Measurements from ENCODE around the gene ACYP1.
A peak's percentile ranks its signal among the peaks of the same experiment; 100 is the strongest.
"Not testable (repeated sequence)": the region's sequence is repeated elsewhere in the genome, so short reads cannot be mapped to it uniquely, and the experiment has no call there.

ACYP1 gene

DNA sequence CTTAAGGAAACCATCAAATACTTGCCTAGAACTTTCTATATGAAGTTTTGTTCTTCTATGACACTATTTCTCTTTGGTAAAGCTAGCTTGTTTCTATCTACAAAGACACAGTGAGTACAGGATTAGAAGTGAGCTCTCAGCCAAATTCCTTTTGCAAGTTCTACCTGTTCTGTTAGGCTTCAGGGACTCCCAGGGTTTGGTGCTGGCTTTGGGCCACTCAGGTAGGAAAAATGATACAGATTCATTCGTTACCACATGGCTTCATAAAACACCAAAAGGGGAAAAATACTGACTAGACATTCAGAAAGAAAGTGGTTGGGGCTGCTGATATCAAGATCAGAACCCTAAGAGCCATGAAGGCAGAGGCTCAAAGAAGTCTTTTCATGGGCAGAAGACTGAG lies 19.4 kb upstream of the ACYP1 start:
- Mint-ChIP-seq H3K36me3 (ENCODE audit: low read depth) (peaks cover 74% of the 10 kb centered on the region), H3K9me3 (no peaks in the 10 kb centered on the region), H3K27ac (peak overlapping the region; percentile 79)

DNA sequence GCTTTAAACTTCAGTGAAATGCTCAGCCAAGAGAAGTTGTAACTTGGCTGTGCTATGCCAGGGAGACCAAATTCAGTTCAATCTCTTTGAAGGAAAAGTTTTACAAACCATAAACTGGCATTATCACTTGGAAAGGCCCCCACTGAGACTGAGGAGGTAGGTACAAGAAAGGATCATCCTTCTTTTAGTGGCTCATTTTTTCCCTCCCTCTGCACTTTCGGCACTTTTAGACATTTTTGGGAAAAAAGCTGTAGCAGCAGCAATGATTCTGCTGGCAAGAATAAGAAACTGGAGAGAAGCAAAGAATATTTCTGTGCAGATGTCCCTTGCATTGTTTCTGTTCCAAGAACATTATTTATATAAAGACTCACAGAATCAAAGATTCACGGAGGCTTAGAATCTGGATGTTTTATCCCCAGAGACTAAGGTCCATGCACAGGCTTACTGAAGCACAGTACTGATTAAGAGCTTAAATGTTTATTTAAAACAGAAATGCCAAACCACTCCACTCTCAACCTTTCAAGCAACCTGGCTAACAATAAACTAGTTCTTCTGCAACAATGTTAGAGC lies 17.9 kb upstream of the ACYP1 start:
- Mint-ChIP-seq H3K27ac (no peak overlapping the region), H3K27me3 (no peaks in the 10 kb centered on the region), H3K4me3 (no peak overlapping the region), H3K4me1 (ENCODE audit: low read depth) (peaks cover 9% of the 10 kb centered on the region), H3K36me3 (ENCODE audit: low read depth) (peaks cover 59% of the 10 kb centered on the region), H3K9me3 (no peaks in the 10 kb centered on the region)
- no peak for DNase-seq

More for the DNA sequence above, 19.4 kb upstream of the ACYP1 start:
- H3K27me3 Mint-ChIP-seq = no peaks in the 10 kb centered on the region
- H3K4me1 Mint-ChIP-seq (ENCODE audit: low read depth) = peaks cover 9% of the 10 kb centered on the region
- no peak for DNase-seq
- H3K4me3 Mint-ChIP-seq = no peak overlapping the region

DNA sequence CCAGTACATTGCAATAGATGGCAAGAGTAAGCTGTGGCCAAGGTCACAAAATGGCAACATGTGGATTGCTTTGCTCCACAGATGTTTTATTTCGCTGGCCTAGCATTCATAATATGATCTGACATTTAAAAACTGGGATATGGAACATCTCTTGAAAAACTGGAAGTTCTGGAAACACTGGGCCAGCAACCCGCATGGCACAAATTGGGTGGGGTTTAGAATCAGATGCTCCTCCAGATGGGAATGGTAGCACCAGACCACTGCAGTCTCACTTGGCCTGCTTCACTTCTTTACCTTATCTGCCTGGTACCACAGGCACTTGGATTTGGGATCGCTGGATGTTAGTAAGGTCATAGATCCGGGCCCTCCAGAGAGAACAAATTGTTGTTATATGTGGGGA lies 15.7 kb upstream of the ACYP1 start:
- H3K27me3 Mint-ChIP-seq = no peaks in the 10 kb centered on the region
- H3K4me3 Mint-ChIP-seq = no peak overlapping the region
- no peak for DNase-seq
- peaks cover 9% of the 10 kb centered on the region for H3K4me1 Mint-ChIP-seq (ENCODE audit: low read depth)
- no peak overlapping the region for H3K27ac Mint-ChIP-seq
- H3K9me3 Mint-ChIP-seq = no peaks in the 10 kb centered on the region
- H3K36me3 Mint-ChIP-seq (ENCODE audit: low read depth) = peaks cover 39% of the 10 kb centered on the region

DNA sequence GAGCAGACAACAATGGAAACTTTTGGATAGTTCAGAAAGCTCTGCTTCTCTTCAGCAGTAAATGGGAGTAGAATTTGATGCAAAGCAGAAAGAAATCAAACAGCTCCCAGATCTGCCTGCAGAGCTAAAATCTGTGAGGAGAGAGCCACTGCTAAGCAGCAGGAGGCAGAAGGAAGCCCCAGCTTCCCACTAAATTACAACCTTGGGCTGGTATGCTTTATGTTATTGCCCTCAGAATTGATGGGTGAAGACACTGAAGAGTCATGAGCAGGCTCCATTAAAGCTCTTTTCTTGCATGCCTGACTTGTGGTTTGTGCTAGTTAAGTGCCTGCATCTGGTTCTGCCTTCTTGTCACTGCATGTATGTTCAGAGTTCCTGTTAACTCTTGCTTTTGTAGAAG lies 14.0 kb upstream of the ACYP1 start:
- Mint-ChIP-seq H3K27ac (no peak overlapping the region), H3K27me3 (no peaks in the 10 kb centered on the region)

DNA sequence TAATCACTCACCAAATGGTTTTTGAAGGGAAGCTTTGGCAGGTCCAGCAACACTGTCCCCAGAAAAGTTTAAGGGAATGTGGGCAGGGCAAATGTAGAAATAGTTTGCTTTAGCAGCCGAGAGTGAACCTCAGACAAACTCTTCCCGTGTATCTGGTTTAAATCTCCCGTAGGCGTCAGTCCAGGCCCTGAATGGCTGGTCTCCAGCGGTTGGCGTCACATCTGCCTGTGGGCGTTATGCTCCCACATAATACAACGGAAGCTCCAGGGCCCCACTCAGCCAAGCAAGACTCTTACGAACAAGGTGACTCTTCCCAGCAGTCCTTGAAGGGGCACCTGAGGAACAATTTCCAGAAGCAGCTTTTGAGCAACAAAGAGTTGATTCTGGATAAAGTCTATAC lies 6.6 kb upstream of the ACYP1 start:
- Mint-ChIP-seq H3K4me1 (ENCODE audit: low read depth) (peaks cover 4% of the 10 kb centered on the region), H3K4me3 (no peak overlapping the region), H3K9me3 (no peaks in the 10 kb centered on the region), H3K36me3 (ENCODE audit: low read depth) (no peaks in the 10 kb centered on the region), H3K27me3 (no peaks in the 10 kb centered on the region), H3K27ac (no peak overlapping the region)
- no peak for DNase-seq

More for the DNA sequence above, 14.0 kb upstream of the ACYP1 start:
- no peak overlapping the region for H3K4me3 Mint-ChIP-seq
- peaks cover under 1% of the 10 kb centered on the region for H3K4me1 Mint-ChIP-seq (ENCODE audit: low read depth)
- H3K9me3 Mint-ChIP-seq = no peaks in the 10 kb centered on the region
- DNase-seq = no peak
- peaks cover 21% of the 10 kb centered on the region for H3K36me3 Mint-ChIP-seq (ENCODE audit: low read depth)

DNA sequence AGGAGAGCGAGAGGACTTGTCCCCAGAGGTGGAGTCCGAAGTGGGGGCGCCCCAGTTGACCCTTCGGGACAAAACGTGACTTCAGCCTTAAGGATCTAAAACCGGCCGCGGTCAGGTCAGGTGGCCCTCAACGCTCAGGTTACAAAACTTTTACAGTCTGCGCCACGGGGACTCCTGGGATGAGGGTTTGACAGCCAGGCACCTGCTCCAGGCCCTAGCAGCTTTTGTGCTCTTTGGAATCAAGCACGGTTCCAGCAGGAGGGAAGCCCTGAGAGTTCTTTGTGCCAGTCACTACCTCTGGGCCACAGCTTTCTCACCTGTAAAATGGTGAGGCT lies 6.0 kb upstream of the ACYP1 start:
- Mint-ChIP-seq H3K27me3 (no peaks in the 10 kb centered on the region), H3K36me3 (ENCODE audit: low read depth) (no peaks in the 10 kb centered on the region), H3K4me3 (no peak overlapping the region), H3K9me3 (no peaks in the 10 kb centered on the region), H3K27ac (peak overlapping the region; percentile 74), H3K4me1 (ENCODE audit: low read depth) (peaks cover 4% of the 10 kb centered on the region)
- no peak for DNase-seq

DNA sequence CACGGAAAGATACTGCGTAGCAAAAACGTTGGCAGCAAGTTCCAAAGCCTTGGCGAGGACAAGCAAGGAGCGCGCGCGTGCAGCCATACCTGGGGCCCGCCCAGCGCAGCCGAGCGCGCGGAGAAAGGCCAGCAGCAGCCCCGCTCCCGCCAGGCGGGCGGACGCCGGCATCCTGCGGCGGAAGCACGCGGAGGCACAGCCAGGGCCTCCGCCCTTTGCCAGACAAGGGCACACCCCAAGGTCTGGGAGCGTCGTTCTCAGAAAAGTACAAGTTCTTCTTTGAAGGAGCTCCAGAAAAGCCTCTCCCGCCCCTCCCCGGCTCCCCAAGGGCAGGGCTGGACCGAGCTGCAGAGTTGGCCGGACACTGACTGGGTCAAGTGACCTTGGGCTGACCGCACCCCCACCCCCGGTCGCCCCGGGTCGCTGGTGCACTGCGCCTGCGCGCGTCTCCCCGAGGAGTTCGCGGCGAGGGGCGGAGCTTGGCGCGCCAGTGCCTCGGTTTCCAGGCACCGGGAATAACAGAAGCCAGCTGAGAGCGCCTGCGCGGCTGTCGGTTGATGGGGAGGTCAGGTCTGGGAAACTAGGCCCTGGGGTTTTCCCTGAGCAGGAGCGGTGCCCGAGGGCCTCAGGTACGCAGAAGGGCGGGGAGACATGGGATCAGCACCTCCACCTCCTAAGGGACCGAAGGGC lies 5.4 kb upstream of the ACYP1 start, which contains the start of gene ZC2HC1C:
Gene ZC2HC1C (plus strand): TSS at position 521 of the 690 bp plus-strand sequence. CDS start 933 bp downstream, outside the sequence.
- Mint-ChIP-seq H3K4me1 (ENCODE audit: low read depth) (peaks cover 8% of the 10 kb centered on the region), H3K9me3 (no peaks in the 10 kb centered on the region), H3K27me3 (no peaks in the 10 kb centered on the region), H3K36me3 (ENCODE audit: low read depth) (no peaks in the 10 kb centered on the region), H3K4me3 (no peak within 1 kb of the TSS), H3K27ac (peak within 1 kb of the TSS; percentile 74)
- DNase-seq = peak; percentile 86

DNA sequence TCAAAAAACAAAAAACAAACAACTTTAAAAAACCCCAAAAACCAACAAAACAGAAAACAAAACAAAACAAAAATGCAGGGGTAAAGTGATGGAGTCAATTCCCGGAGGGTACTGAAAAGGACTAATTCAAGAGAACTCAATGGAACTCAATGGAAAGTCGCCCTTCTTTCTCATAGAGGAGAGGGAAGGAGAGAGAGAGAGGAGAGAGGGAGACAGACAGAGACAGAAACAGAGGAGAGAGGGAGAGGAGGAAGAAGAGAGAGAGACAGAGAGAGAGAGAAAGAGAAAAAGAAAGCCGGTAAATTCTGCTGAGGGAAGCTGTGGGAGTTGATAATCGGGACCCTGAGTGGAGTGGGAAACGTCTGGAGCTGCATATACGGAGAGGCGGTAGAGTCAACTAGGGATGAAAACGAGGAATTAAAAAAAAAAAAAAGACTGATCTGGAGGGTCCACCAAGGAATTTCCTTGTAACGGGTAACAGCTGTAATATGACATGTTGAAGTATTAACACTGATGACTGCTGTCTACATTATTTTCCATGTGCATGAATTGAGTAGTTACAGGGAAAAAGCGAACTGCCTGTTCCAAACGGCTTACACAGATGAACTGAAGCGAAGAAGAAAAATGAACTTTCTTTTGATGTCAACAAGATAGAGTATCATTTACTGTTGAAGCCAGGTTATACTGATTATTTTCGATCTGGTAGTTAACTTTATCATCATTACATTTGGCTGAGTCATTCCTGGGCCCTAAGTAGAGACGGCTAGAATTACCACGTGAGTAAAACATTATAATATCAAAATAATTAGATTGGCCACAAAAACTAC lies 4.7 kb upstream of the ACYP1 start:
- DNase-seq = no peak
- Mint-ChIP-seq H3K4me1 (ENCODE audit: low read depth) (peaks cover 12% of the 10 kb centered on the region), H3K36me3 (ENCODE audit: low read depth) (peaks cover 6% of the 10 kb centered on the region), H3K27me3 (no peaks in the 10 kb centered on the region), H3K9me3 (no peaks in the 10 kb centered on the region), H3K27ac (no peak overlapping the region), H3K4me3 (no peak overlapping the region)

DNA sequence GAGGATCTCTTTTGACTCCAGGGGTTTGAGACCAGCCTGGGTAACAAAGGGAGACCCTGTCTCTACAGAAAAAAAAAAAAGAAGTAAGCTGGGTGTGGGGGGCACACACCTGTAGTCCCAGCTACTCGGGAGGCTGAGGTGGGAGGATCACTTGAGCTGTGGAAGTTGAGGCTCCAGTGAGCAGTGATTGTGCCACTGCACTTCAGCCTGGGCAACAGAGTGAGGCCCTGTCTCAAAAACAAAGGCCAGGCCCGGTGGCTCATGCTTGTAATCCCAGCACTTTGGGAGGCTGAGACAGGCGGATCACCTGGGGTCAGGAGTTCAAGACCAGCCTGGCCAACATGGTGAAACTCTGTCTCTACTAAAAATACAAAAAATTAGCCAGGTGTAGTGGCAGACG lies 3.9 kb upstream of the ACYP1 start:
- not testable (repeated sequence) for H3K9me3 Mint-ChIP-seq, H3K27me3 Mint-ChIP-seq, H3K27ac Mint-ChIP-seq, H3K4me3 Mint-ChIP-seq, DNase-seq
- peaks cover 13% of the 10 kb centered on the region for H3K36me3 Mint-ChIP-seq (ENCODE audit: low read depth)
- H3K4me1 Mint-ChIP-seq (ENCODE audit: low read depth) = peaks cover 18% of the 10 kb centered on the region

DNA sequence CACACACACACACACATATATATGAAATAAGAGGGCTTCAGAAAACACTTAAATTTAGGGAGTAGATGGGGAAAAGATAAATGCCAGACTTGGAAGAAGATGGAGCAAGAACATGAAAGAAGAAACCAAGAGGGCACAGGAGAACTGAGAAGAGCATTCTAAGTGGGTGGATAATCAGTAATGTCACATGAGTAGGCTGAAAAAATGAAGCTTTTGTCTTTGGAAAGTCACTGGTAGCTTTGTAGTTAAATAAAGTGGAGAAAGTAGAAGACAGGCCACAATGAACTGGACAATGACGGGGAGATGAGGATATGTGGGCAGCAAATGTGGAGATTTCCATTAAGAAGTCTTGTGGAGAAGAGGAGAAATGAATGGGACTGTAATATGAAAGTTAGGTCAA lies 3.4 kb upstream of the ACYP1 start:
- Mint-ChIP-seq H3K4me3 (no peak overlapping the region), H3K9me3 (no peaks in the 10 kb centered on the region), H3K27ac (no peak overlapping the region), H3K4me1 (ENCODE audit: low read depth) (peaks cover 22% of the 10 kb centered on the region), H3K36me3 (ENCODE audit: low read depth) (peaks cover 16% of the 10 kb centered on the region), H3K27me3 (no peaks in the 10 kb centered on the region)
- DNase-seq = no peak

DNA sequence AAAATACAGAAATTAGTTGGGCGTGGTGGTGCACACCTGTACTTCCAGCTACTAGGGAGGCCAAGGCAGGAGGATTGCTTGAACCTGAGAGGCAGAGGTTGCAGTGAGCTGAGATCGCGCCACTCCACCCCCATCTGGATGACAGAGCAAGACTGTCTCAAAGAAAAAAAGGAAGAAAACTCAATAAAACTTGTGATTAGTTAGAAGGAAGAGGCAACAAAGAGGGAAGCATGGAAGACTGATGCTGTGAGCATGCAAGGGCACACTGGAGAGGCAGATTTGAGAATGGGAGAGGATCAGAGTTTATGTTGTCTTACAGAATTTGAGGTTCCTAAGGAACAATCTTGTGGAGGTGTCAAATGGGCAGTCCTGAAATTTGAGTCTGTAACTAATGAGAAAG lies 2.9 kb upstream of the ACYP1 start:
- H3K27ac Mint-ChIP-seq = no peak overlapping the region
- no peaks in the 10 kb centered on the region for H3K27me3 Mint-ChIP-seq
- H3K4me1 Mint-ChIP-seq (ENCODE audit: low read depth) = peaks cover 23% of the 10 kb centered on the region
- no peak overlapping the region for H3K4me3 Mint-ChIP-seq
- DNase-seq = no peak
- peaks cover 17% of the 10 kb centered on the region for H3K36me3 Mint-ChIP-seq (ENCODE audit: low read depth)
- no peaks in the 10 kb centered on the region for H3K9me3 Mint-ChIP-seq

DNA sequence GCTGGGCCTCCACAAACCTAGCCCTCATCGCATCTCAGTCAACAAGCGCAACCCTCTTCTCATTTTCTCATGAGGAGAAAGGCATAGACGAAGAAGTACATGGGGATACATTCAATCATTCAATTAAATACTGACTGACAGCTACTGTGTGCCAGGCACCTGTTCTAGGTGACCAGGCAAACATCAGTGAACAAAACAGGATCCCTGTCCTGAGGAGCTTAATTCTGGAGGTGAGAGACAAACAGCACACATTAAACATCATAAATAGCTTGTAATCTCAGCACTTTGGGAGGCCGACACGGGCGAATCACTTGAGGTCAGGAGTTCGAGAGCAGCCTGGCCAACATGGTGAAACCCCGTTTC lies 362 bp upstream of the ACYP1 start:
- H3K27me3 Mint-ChIP-seq = no peaks in the 10 kb centered on the region
- H3K4me1 Mint-ChIP-seq (ENCODE audit: low read depth) = peaks cover 37% of the 10 kb centered on the region
- H3K36me3 Mint-ChIP-seq (ENCODE audit: low read depth) = peaks cover 43% of the 10 kb centered on the region
- no peak for DNase-seq
- H3K27ac Mint-ChIP-seq = peak overlapping the region; percentile 98
- H3K9me3 Mint-ChIP-seq = no peaks in the 10 kb centered on the region
- peak overlapping the region; percentile 100 for H3K4me3 Mint-ChIP-seq

DNA sequence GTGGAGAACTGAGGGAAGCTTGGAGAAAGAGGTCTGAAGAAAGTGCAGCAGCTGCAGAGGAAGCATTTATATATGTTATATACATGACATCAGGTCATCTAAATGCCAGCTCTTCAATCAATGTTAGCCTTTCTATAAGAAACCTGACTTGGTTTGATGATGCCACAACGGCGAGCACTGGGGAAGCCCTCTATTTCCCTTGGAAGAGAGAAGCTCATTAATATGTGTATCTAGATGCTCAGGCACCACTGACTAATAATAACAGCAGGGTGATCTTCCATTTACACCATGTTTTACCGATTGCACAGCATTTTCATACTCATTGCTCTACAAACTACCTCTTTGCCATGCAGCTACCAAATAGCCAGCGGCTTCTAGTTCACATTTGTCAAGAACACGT lies 811 bp downstream of the ACYP1 start:
- Mint-ChIP-seq H3K9me3 (no peaks in the 10 kb centered on the region), H3K4me1 (ENCODE audit: low read depth) (peaks cover 37% of the 10 kb centered on the region), H3K36me3 (ENCODE audit: low read depth) (peaks cover 51% of the 10 kb centered on the region), H3K27ac (peak overlapping the region; percentile 98), H3K27me3 (no peaks in the 10 kb centered on the region), H3K4me3 (peak overlapping the region; percentile 100)
- DNase-seq = no peak

DNA sequence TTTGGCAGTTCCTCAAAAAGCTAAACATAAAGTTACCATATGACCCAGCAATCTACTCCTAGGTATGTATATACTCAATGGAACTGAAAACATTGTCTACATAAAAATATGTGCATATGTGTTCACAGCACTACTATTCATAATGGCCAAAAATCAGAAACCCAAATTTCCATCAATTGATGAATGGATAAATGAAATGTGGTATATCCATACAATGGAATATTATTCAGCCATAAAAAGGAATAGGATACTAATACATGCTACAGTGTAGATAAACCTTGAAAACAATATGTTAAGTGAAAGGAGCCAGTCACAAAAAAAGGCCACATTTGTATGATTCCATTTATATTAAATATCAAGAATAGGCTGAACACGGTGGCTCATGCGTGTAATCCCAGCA lies 3.4 kb downstream of the ACYP1 start:
- Mint-ChIP-seq H3K4me1 (ENCODE audit: low read depth) (peaks cover 43% of the 10 kb centered on the region), H3K4me3 (no peak overlapping the region), H3K27ac (no peak overlapping the region), H3K27me3 (no peaks in the 10 kb centered on the region), H3K9me3 (no peaks in the 10 kb centered on the region), H3K36me3 (ENCODE audit: low read depth) (peaks cover 69% of the 10 kb centered on the region)
- no peak for DNase-seq

DNA sequence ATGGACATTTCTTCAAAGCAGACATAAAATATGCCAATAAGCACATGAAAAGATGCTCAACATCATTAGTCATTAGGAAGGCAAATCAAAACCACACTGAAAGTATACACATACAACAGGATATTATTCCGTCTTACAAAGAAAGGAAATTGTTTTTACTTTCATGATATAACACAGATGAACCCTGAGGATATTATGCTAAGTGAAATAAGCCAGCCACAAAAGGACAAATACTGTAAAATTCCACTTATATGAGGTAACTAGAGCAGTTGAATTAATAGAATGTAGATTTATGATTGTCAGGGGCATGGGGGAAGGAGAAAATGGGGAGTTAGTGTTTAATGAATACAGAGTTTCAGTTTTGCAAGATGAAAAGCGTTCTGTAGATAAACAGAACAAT lies 4.2 kb downstream of the ACYP1 start:
- Mint-ChIP-seq H3K4me3 (no peak overlapping the region), H3K27me3 (no peaks in the 10 kb centered on the region), H3K36me3 (ENCODE audit: low read depth) (peaks cover 73% of the 10 kb centered on the region), H3K9me3 (no peaks in the 10 kb centered on the region), H3K27ac (no peak overlapping the region), H3K4me1 (ENCODE audit: low read depth) (peaks cover 43% of the 10 kb centered on the region)
- DNase-seq = no peak
